Measurements from ENCODE around the gene EP400.
A peak's percentile ranks its signal among the peaks of the same experiment; 100 is the strongest.

EP400 gene

DNA sequence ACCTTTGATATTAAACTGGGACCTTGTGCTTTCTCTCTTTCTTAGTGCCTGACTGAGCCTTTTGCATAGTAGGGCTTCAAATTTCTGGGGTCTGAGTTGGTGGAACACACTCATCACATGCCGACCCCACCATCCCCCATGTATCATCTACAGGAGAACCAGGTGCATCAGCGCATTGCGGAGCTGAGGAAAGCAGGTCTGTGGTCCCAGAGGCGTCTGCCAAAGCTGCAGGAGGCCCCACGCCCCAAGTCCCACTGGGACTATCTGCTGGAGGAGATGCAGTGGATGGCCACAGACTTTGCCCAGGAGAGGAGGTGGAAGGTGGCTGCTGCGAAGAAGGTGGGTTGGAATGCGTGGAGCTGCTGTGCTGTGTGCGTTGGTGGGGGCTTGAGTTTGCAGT is 37.8 kb downstream of the EP400 start:
- DNase-seq (ENCODE audit: low read depth, low spot score): no peak

DNA sequence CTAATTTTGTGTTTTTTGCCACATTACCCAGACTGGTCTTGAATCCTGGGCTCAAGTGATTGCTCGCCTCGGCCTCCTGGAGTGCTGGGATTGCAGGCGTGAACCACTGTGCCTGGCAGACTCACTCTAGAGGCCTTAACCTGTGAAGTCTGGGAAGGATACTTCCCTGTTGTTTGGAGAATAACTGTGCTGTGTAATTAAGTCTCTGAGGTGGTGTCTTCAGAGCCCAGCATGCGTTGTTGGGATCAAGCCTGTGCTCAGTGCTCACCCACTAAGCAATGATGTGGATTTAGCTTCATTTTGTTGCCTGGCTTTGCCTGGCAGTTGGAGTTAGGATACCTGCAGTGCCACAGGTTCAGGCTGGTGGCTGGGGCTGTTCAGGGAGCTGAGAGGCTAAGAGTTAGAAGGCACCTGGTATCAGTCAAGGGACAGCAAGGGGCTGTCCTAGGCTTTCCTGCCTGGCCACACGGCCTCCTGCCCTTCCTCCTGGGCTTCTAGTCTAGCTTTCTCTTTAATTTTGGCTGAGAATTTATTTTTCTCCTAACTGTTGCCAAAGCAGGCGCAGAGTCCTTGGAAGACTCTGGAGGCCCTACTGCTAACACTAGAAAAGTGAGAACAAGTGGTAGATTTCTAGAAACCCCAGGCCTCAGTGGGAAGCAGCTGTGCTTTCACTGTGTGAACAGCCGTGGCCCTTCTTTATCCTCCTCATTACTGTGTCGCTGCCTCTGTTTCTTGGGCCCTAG is 38.5 kb downstream of the EP400 start:
- DNase-seq (ENCODE audit: low read depth, low spot score): no peak

DNA sequence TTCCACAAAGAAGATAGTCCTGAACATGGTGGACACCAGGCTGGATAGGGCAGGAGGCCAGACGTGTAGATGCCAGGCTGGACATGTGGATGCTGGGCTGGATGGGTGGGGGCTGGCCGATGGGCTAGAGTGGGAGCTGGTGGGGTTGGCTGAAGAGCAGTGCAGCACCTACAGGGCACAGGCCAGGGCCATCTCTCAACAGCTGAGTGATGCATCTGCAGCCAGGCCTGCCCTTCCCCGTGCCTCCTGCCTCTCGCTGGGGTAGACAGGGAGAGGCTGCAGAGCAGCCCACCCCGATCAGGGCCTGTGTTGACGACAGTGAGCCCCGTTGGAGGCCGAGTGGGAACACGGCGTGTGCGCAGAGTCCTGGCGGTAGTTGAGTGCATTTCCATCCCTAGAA is 39.3 kb downstream of the EP400 start:
- no peak for DNase-seq (ENCODE audit: low read depth, low spot score)

DNA sequence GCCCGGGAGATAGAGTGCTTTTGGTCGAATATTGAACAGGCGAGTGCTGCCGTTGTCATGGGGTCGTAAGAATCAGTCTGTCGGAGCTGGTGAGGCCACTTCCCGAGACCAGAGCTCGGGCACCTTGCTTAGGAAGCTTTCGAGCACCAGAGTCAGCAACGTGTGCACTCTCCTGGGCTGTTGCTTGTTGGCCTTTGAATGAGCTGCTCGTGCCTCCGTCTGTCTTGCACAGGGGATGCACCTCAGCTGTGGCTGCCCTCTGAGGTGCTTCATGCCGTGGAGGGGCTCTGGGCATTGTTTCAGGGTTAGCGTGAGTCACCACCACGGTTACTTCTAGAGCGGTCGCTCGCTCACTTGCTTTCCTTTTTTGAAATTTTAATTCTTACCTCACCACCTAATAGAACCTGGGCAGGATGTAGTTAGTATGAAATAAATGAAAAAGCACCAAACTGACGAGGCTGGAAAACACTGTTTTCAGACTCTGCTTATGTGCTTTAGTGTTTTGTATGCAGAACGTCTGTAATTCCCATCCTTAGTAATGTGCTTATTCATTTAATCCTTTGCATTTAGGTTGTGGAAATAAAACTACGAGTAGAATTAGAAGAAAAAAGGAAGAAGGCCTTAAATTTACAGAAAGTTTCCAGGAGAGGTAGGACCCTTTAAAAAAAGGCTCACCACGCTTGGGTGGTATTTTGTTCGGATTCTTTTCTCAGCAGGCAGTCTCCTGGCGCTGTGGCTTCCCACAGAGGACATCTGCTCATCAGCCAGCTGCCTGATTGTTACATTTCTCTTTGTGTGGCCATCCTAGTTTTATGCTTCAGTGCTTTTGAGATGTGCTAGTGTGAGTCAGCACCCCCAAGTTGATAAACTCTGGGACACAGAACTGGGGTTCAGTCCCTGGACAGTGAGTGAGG is 40.6 kb downstream of the EP400 start:
- peak; percentile 82 for DNase-seq (ENCODE audit: low read depth, low spot score)

DNA sequence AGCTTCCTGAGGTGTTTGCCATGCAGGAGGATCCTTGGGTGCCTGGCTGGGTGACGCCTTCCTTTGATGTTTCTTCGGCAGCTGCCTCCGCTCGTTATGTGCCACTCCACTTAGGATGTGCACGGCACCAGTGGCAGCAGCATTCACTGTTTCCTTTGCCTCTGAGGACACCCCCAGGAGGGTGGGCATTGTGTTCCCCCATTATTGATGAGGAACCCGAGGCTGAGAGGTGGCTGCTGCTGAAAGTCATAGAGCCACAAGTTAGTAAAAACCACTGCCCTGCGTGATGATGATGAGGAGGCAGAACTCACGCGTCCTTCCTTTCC is 41.2 kb downstream of the EP400 start:
- no peak for DNase-seq (ENCODE audit: low read depth, low spot score)

DNA sequence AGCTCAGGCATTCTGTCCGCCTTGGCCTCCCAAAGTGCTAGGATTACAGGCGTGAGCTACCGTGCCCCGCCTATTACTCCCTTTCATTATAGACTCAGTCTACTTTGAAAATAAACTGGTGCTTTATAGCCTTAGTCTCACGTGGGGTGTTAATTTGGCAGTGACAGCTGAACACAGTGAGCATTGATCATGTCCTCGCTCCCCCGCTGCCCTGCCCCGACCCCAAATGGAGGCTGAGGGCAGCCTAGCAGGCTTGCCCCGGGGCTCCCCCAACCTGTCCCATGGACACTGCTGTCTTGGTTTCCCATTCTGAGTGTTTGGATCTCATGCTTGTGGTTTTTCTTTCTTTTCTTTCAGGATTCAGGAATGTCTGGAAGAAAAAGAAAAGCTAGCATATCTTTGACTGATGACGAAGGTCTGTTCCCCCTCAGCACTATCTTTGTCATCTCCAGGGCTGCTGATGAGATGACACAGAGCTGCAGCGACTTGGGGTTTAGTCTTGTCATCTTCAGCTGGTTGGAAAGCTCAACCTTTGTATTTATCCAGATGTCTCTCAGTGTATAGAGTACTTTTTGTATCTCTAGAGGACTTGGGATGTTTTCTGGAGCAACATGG is 42.2 kb downstream of the EP400 start:
- DNase-seq (ENCODE audit: low read depth, low spot score): peak; percentile 59

DNA sequence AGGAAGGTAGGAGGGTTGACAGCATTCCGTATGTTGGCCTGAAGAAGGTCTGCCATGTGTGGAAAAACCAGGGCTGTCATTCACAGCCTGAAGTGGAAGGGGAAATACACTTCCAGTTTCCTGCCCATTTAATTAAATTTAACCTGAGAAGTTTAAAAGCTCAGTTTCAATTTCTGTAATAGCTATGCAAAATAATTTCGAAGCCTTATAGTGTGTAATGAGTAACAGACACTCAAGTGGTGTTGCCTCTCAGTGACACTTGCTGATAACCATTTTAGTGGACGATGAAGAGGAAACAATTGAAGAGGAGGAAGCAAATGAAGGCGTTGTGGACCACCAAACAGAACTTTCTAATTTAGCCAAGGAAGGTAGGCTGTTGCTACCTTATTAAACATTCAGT is 44.8 kb downstream of the EP400 start:
- DNase-seq (ENCODE audit: low read depth, low spot score): no peak

DNA sequence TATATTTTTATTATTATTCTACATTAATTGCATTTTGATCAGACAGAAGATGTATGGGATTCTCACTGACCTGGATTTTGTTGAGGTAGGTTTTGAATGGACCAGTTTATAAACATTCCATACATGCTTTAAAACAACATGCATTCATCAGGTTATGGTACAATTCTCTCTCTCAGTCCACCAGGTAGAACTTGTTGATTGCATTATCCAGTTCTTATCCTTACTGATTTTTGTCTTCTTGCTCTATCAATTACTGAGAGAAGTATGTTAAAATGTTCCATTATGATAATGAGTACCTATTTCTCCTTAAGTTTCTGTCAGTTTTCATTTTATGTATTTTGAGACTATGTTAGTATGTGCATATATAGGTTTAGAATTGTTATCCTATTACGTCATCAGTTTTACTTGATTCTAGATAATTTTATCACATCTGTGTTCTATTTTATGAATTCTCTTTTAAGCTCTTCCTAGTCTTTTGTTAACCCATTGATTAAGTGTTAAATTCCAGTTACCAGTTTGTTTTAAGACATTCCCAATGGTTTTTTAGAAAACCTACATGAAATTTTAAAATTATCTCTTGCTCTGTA is 50.6 kb downstream of the EP400 start:
- DNase-seq (ENCODE audit: low read depth, low spot score): no peak

DNA sequence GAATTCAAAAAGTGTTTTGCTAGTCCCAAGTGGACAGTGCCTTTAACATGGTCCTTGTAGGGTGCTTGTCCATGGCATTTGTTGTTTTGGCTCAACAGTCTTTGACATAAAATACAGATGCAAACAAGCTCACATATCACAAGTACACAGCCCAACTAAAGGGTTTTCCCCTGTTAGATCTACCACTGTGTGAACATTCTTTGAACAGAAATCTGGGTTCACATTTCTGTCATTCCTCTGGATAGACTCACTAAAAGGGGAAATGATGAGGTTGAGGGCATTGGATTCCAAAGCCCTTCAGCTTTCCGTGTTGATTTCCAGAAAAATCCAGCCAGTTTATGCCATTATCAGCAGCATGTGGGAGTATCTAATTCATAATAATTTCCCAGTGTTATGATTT is 54.1 kb downstream of the EP400 start:
- DNase-seq (ENCODE audit: low read depth, low spot score): peak; percentile 81

DNA sequence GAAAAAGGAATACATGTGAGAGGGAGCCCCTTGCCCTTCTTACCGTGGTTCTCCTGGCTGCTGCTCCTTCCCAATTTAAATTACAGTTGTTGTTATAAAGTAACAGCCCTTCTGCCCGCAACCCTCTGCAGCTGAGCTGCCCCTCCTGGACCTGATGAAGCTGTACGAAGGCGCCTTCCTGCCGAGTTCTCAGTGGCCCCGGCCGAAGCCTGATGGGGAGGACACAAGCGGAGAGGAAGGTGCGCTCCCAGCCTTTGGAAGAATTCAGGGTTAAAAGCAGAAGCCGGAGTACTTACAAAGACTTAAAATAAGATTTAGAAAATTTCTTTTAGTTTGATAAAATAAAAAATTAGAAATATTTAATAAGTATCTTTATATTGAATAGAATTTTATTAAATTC is 55.2 kb downstream of the EP400 start:
- no peak for DNase-seq (ENCODE audit: low read depth, low spot score)

DNA sequence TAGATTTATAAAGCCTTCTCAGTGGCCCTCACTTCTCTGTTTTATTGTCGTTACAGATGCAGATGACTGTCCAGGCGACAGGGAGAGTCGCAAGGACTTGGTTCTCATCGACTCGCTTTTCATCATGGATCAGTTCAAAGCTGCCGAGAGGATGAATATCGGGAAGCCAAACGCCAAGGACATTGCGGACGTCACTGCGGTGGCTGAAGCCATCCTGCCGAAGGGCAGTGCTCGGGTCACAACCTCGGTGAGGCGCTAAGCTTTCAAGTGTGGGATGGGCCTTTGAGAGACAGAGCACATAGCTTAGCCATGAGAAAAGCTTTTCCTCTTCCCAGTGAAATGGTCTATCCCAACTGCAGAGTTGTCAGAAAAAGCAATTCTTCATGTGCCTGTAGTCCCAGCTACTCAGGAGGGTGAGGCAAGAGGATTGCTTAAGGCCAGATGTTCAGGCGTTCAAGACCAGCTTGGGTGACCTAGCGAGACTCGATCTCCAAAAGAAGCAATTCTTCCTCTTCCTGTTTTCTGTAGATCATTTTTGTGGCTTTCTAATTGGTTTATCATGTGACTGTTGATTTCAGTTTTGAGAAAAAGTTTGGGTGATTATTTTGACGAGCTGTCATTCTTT is 56.4 kb downstream of the EP400 start:
- no peak for DNase-seq (ENCODE audit: low read depth, low spot score)

DNA sequence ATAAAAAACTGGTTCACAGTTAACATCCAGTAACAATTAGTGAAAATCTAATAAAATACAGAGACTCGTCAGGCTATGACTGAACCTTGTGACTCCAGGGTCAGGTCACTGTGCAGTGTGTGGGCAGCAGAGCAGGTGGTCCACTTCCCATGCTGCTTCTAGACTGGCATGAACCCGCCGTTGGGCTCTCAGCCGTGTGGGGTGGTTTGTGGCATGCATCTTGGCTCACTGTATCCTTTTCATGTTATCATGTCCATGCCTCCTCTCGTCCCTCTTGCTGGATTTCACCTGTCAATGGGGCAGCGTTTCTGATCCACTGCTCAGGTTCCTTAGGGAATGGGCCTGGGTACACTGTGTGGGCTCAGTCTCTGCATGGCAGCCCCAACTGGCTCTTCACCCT is 57.3 kb downstream of the EP400 start:
- DNase-seq (ENCODE audit: low read depth, low spot score): no peak

DNA sequence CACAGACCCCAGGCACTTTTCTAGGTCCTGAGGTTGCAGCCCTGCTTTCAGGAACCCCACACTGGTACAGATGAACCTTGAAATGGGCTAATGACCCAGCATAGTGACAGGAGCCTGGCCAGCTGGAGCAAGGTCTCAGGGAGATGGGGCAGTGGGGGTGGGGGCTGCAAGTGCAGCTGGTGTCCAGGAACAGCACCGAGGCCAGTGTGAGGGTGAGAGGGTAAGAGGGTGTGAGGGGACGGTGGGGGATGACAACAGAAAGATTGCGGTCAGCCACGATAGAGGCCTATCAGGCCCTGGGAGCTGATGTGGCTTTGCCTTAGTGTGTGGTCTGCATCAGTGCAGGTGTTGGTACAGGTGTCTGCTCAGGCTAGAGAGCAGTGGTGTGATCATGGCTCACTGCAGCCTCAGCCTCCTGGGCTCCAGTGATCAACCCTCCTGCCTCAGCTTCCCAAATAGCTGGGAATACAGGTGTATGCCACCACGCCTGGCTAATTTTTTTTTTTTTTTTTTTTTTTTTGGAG is 59.7 kb downstream of the EP400 start:
- DNase-seq (ENCODE audit: low read depth, low spot score): no peak

DNA sequence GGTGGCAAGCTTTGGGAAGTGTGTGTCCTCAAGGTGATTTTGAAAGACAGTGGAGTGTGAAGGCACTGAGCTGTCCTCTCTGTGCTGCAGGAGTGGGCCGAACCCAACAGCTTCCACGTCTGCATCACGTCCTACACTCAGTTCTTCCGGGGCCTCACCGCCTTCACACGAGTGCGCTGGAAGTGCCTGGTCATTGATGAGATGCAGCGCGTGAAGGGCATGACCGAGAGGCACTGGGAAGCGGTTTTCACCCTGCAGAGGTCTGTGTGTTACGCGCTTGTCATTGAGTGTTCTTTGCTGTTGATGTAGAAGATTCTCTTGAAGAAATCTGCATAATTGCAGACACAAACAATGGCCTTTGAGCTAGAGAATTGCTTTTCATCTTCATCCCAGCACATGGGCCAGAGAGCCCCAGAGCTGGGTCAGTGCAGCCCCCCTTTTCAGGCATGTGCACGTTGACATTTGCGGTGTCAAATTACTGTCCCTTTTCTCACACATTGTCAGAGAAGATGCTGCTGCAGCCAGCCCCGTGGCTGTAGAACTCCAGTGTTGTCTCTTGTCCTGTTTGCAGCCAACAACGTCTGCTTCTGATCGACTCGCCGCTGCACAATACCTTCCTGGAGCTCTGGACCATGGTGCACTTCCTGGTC is 63.3 kb downstream of the EP400 start:
- no peak for DNase-seq (ENCODE audit: low read depth, low spot score)

DNA sequence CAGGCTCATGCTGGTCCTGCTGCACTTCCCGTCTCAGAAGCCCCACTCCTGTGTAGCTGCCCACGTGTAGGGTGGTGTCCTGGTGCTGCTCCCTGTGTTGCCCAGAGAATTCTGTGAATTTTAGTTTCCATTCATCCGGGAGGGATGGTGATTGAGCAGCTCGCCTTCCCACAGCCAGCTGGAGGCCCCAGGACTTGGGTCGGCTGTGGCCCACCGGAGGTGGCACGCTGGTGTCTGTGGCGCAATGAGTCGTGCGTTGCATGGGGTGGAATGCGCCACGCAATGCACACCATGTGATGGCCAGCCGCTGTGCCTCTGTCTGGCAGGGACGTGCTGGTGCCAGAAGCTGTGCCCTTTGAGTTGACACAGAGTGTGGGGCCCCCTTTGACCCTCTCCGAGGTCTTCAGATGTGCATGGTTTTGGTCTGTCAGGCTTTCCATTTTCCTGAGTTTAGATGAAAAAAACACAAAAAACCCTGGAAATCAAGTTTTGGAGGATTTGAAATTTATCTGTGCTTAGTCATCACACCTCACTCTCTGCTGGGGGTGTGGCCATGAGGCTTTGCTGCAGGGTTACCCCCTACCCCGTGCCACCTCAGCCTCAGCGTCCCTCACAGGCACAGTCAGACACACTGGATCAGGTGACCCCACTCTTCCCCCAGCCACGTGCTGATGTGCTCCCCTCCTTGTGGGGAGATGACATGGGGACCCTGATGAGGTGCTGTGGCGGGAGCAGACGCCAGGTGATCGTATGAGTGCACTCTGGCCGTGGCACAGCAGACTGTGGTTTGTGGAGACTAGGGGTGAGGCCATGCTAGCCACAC is 64.6 kb downstream of the EP400 start:
- peak; percentile 65 for DNase-seq (ENCODE audit: low read depth, low spot score)

DNA sequence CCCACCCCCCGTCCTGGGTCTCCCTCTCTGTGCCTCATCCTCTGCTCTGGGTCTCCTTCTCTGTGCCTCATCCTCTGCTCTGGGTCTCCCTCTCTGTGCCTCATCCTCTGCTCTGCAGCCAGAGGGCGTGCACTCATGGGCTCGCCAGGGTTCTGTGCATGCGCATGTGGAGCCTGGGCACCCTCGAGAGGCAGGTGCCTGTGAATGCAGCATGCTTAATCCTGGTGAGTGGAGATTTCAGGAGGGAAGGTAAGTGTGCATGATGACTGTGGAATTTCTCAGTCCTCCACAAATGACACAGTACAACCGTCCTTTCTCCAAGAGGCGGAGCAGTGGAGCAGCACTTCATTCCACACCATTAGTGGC is 65.2 kb downstream of the EP400 start:
- DNase-seq (ENCODE audit: low read depth, low spot score): peak; percentile 11

DNA sequence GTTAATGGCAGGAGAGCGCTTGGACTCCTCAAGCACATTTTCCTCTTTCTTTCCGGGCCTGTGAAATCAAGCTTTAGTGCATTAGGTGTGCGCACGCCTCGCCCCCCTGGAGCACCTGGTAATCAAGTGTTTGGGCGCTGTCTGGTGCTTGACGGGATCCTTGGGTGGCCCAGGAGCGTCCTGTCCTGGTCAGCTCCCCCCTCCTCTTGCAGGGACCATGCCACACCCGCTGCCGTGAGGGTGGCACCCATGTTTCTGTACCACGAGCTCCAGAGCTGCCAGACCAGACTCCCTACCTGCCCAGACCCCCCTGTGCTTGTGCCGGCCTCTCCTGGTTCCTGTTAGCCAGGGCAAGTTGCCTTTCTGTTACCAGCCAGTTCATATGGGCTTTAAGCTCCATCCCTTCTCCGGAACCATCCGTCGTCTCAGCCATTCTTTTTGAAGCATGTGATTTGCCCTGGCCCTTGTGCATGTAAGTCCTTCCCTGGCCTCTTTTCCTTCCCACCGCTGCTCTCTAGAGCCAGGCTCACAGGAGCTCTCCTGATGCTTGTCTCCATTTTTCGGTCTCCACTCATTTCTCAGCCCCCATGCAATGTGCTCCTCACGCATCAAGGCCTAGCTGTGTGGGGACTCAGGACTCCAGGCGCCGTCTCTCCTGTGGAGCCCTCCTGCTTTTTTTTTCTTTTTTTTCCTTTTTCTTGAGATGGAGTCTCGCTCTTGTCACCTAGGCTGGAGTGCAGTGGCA is 66.1 kb downstream of the EP400 start:
- DNase-seq (ENCODE audit: low read depth, low spot score): no peak

DNA sequence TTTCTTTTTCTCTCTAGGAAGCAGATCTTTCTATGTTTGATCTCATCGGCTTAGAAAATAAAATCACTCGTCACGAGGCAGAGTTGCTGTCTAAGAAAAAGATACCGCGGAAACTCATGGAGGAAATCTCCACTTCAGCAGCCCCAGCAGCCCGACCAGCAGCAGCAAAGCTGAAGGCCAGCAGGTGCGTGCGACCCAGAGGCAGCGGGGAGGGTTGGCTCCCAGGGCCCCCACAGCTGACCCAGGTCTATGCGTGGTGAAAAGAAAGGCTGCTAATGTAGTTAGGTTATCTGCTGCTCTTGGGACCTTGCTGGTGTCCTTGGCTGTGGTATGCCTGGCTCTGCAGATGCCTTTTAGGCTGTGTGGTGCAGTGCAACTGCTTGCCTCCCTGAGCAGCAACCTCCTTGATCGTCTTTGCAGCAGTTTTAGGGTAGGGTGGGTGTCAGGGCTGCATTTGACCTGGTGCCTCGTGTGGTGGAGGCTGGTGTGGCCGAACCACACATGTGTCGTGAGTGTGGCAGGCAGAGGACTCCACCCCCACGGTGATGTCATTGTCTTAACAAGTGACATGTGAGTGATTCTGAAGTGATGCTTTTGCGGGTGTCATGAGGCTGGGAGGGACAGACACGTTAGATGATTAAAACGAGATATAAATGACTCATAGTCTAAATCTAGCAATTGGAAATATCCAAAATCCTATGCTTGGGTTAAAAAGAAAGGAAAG is 68.6 kb downstream of the EP400 start:
- DNase-seq (ENCODE audit: low read depth, low spot score): no peak

DNA sequence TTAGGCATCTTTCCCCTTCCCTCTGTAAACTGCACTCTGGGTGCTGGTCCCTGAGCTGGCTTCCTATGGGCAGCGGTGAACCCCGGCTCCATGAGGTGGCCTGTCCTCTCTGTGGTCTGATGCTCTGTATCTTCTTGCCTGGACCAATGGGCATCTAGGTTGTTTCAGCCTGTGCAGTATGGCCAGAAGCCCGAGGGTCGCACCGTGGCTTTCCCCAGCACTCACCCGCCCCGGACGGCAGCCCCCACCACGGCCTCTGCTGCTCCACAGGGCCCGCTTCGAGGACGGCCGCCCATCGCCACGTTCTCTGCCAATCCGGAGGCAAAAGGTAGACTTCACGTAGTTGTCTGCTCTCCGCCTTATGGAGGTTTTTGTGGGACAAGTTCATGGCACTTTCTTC is 70.1 kb downstream of the EP400 start:
- DNase-seq (ENCODE audit: low read depth, low spot score): no peak
